Naive thymus-derived CD8-positive, alpha-beta T cell (primary cell): ENCODE data around the gene BTN2A1. TPM values are rescaled to one million over a fixed set of nuclear protein-coding genes. Genes with fewer than 3 reads are reported as not detected.
"Not testable (repeated sequence)": the region's sequence is repeated elsewhere in the genome, so short reads cannot be mapped to it uniquely, and the experiment has no call there.

Source experiments
- ATAC-seq, 2 donors: fragments of 150-1000 bp; cut with Tn5 transposase in 1 of 2; sonication (Bioruptor Pico), chemical (Tn5 transposase) in 1 of 2; 1 replicate in 1 of 2; 2 replicates in 1 of 2; pipeline ENCODE4 v1.10.0; 2021; ENCODE audit warnings: mild to moderate bottlenecking in 2 of 2, moderate library complexity in 2 of 2
- POLR2A ChIA-PET: fragments of 350-600 bp; sonication (Branson Sonifier 250); formaldehyde crosslinking; loops from one replicate; lab custom pipeline; 2021; ENCODE audit warnings: antibody characterized with exemption; lab: Charles Lee
- DNase-seq, 10 donors: peaks; one replicate each; pipeline versions ENCODE4 v3.0.0 to v3.0.0-alpha.2; 2020 to 2022
- H3K27ac Mint-ChIP-seq, 10 donors: one replicate each; pipeline ENCODE4 v1.8.0; 2020 to 2022; ENCODE audit warnings: mild to moderate bottlenecking in 10 of 10, mixed read lengths in 10 of 10, moderate library complexity in 4 of 10, inconsistent platforms in 1 of 10
- H3K27me3 Mint-ChIP-seq, 5 donors: one replicate each; pipeline ENCODE4 v1.8.0; 2021 to 2022; ENCODE audit warnings: mixed read lengths in 5 of 5
- H3K36me3 Mint-ChIP-seq, 3 donors: one replicate each; pipeline ENCODE4 v1.8.0; 2020 to 2022; ENCODE audit warnings: mixed read lengths in 3 of 3, mild to moderate bottlenecking in 2 of 3, inconsistent platforms in 1 of 3
- H3K4me1 Mint-ChIP-seq, 4 donors: one replicate each; pipeline ENCODE4 v1.8.0; 2021 to 2022; ENCODE audit warnings: mixed read lengths in 4 of 4
- H3K4me3 Mint-ChIP-seq, 10 donors: one replicate each; pipeline ENCODE4 v1.8.0; 2020 to 2022; ENCODE audit warnings: mild to moderate bottlenecking in 10 of 10, mixed read lengths in 10 of 10, moderate library complexity in 6 of 10, inconsistent platforms in 1 of 10
- H3K9me3 Mint-ChIP-seq, 9 donors: one replicate each; pipeline ENCODE4 v1.8.0; 2020 to 2022; ENCODE audit warnings: mixed read lengths in 9 of 9, mild to moderate bottlenecking in 3 of 9, inconsistent platforms in 1 of 9, moderate library complexity in 1 of 9
- polyA plus RNA-seq, 3 donors: library from polyadenylated mRNA; unstranded; fragments of 300-500 nt; fragmentation: Illumina TruSeq; gene quantifications; one replicate each; pipeline ENCODE4 v1.2.3, GENCODE V29; 2021
- total RNA-seq, 8 experiments: library from RNA in 2 of 8; stranded (reverse) in 2 of 8; gene quantifications; one replicate each; pipeline ENCODE4 v1.2.3 and lab custom pipeline; 2021 to 2026

Gene BTN2A1
- total and polyA plus RNA-seq, 5 experiments from 2014 or later, result 9.6 to 63.6 (median 13.7) TPM

- H3K4me3 Mint-ChIP-seq, result no peak overlapping the region
- peaks cover 5 to 11% (median 10%) of the 10 kb centered on the region in 4 donors for H3K4me1 Mint-ChIP-seq
- DNase-seq (peak in 5 of 10 donors; percentile 25 to 70 (median 40)), ATAC-seq (peak; percentile 42 to 57)
- peaks cover 0 to 27% (median 3%) of the 10 kb centered on the region in 9 donors for H3K9me3 Mint-ChIP-seq
- H3K36me3 Mint-ChIP-seq, result peaks cover 2 to 15% (median 13%) of the 10 kb centered on the region in 3 donors
- no peaks in the 10 kb centered on the region for H3K27me3 Mint-ChIP-seq
- POLR2A ChIA-PET, result interaction anchor here (0.8 to 1.6 kb wide), 5 partner anchors 16 to 246 kb away, joined by 3 to 8 read pairs (median 3); partner anchors contain the start of gene HMGN4
- no peak overlapping the region for H3K27ac Mint-ChIP-seq
Observed at GRCh38 chr6:26420688-26421171, 37.0 kb upstream of the BTN2A1 start.

GRCh38 chr6:26421259-26422144 is 36.3 kb upstream of the BTN2A1 start:
- H3K4me1 Mint-ChIP-seq, result peaks cover 5 to 11% (median 9%) of the 10 kb centered on the region in 4 donors
- H3K27ac Mint-ChIP-seq, result peak overlapping the region in 1 of 10 donors; percentile 78
- POLR2A ChIA-PET, result interaction anchor here (0.8 to 1.5 kb wide), 4 partner anchors 17 to 247 kb away, joined by 3 to 8 read pairs (median 3); partner anchors contain the start of gene BTN3A3
- ATAC-seq (peak; percentile 95 to 97), DNase-seq (peak; percentile 18 to 72 (median 50))
- peaks cover 2 to 15% (median 6%) of the 10 kb centered on the region in 3 donors for H3K36me3 Mint-ChIP-seq
- no peak overlapping the region for H3K4me3 Mint-ChIP-seq
- no peaks in the 10 kb centered on the region for H3K27me3 Mint-ChIP-seq
- H3K9me3 Mint-ChIP-seq, result peaks cover 0 to 19% (median 3%) of the 10 kb centered on the region in 9 donors

GRCh38 chr6:26422329-26422728 is 35.4 kb upstream of the BTN2A1 start:
- Mint-ChIP-seq H3K9me3 (peaks cover 0 to 13% (median 0%) of the 10 kb centered on the region in 9 donors), H3K27ac (peak overlapping the region in 1 of 10 donors; percentile 50), H3K4me3 (peak overlapping the region in 4 of 10 donors; percentile 32 to 50 (median 40)), H3K36me3 (peaks cover under 1 to 10% (median 2%) of the 10 kb centered on the region in 3 donors), H3K4me1 (peaks cover 5 to 11% (median 9%) of the 10 kb centered on the region in 4 donors), H3K27me3 (no peaks in the 10 kb centered on the region)
- ATAC-seq, result no peak
- DNase-seq, result no peak
- POLR2A ChIA-PET, result interaction anchor here (0.8 kb wide), 1 partner anchor 18 kb away, joined by 3 read pairs; the partner anchor contains the start of gene BTN3A3

GRCh38 chr6:26426691-26427450 is 30.9 kb upstream of the BTN2A1 start:
- Mint-ChIP-seq H3K4me1 (peaks cover 5 to 11% (median 9%) of the 10 kb centered on the region in 4 donors), H3K9me3 (peaks cover 0 to 2% (median 0%) of the 10 kb centered on the region in 9 donors), H3K27me3 (no peaks in the 10 kb centered on the region), H3K36me3 (peaks cover 0 to 5% (median 4%) of the 10 kb centered on the region in 3 donors), H3K4me3 (no peak overlapping the region), H3K27ac (no peak overlapping the region)
- ATAC-seq (no peak), DNase-seq (no peak)
- POLR2A ChIA-PET, result interaction anchor here (0.7 to 1.2 kb wide), 3 partner anchors 18 to 984 kb away, joined by 3 read pairs; no protein-coding TSS in a partner anchor

- DNase-seq (no peak), ATAC-seq (no peak)
- no peak overlapping the region for H3K27ac Mint-ChIP-seq
- no peak overlapping the region for H3K4me3 Mint-ChIP-seq
- POLR2A ChIA-PET, result interaction anchor here (0.5 kb wide), 1 partner anchor 69 kb away, joined by 5 read pairs; no protein-coding TSS in a partner anchor
- H3K36me3 Mint-ChIP-seq, result peaks cover 0 to 5% (median 4%) of the 10 kb centered on the region in 3 donors
- peaks cover 5 to 11% (median 7%) of the 10 kb centered on the region in 4 donors for H3K4me1 Mint-ChIP-seq
- H3K27me3 Mint-ChIP-seq, result no peaks in the 10 kb centered on the region
- H3K9me3 Mint-ChIP-seq, result peaks cover 0 to 2% (median 0%) of the 10 kb centered on the region in 9 donors
Observed at GRCh38 chr6:26427451-26427809, 30.3 kb upstream of the BTN2A1 start.

GRCh38 chr6:26428206-26428605 is 29.5 kb upstream of the BTN2A1 start:
- Mint-ChIP-seq H3K27me3 (no peaks in the 10 kb centered on the region), H3K4me3 (no peak overlapping the region), H3K4me1 (peaks cover 0 to 11% (median 4%) of the 10 kb centered on the region in 4 donors), H3K36me3 (peaks cover 0 to 5% (median 4%) of the 10 kb centered on the region in 3 donors), H3K27ac (no peak overlapping the region), H3K9me3 (peaks cover 0 to 7% (median 0%) of the 10 kb centered on the region in 9 donors)
- ATAC-seq (no peak), DNase-seq (no peak)
- POLR2A ChIA-PET, result interaction anchor here (0.6 kb wide), 1 partner anchor 22 kb away, joined by 3 read pairs; no protein-coding TSS in a partner anchor

GRCh38 chr6:26430787-26431186 is 27.0 kb upstream of the BTN2A1 start:
- Mint-ChIP-seq H3K27ac (no peak overlapping the region), H3K27me3 (no peaks in the 10 kb centered on the region), H3K36me3 (peaks cover 9 to 20% (median 15%) of the 10 kb centered on the region in 3 donors), H3K4me3 (no peak overlapping the region), H3K4me1 (peaks cover 0 to 8% (median 0%) of the 10 kb centered on the region in 4 donors), H3K9me3 (peaks cover 0 to 23% (median 12%) of the 10 kb centered on the region in 9 donors)
- POLR2A ChIA-PET, result interaction anchor here (1.2 kb wide), 1 partner anchor 107 kb away, joined by 4 read pairs; the partner anchor contains the start of gene HMGN4
- no peak for ATAC-seq
- DNase-seq, result no peak

- ATAC-seq, result no peak
- peaks cover 0 to 25% (median 12%) of the 10 kb centered on the region in 9 donors for H3K9me3 Mint-ChIP-seq
- POLR2A ChIA-PET, result interaction anchor here (1.2 kb wide), 1 partner anchor 106 kb away, joined by 4 read pairs; the partner anchor contains the start of gene HMGN4
- peaks cover 0 to 8% (median 0%) of the 10 kb centered on the region in 4 donors for H3K4me1 Mint-ChIP-seq
- H3K27ac Mint-ChIP-seq, result peak overlapping the region in 1 of 10 donors; percentile 73
- H3K27me3 Mint-ChIP-seq, result no peaks in the 10 kb centered on the region
- H3K36me3 Mint-ChIP-seq, result peaks cover 6 to 18% (median 15%) of the 10 kb centered on the region in 3 donors
- H3K4me3 Mint-ChIP-seq, result no peak overlapping the region
- no peak for DNase-seq
Observed at GRCh38 chr6:26431258-26432172, 26.2 kb upstream of the BTN2A1 start.

GRCh38 chr6:26432627-26433201 is 25.0 kb upstream of the BTN2A1 start:
- ATAC-seq (no peak), DNase-seq (no peak)
- Mint-ChIP-seq H3K4me3 (no peak overlapping the region), H3K27ac (no peak overlapping the region), H3K4me1 (peaks cover 0 to 8% (median under 1%) of the 10 kb centered on the region in 4 donors), H3K27me3 (no peaks in the 10 kb centered on the region), H3K9me3 (peaks cover 0 to 25% (median 12%) of the 10 kb centered on the region in 9 donors), H3K36me3 (peaks cover 6 to 18% (median 15%) of the 10 kb centered on the region in 3 donors)
- POLR2A ChIA-PET, result no interaction called here

GRCh38 chr6:26433680-26434079 is 24.1 kb upstream of the BTN2A1 start:
- DNase-seq, H3K27me3 Mint-ChIP-seq, ATAC-seq, H3K4me3 Mint-ChIP-seq, POLR2A ChIA-PET, H3K27ac Mint-ChIP-seq, H3K4me1 Mint-ChIP-seq: not testable (repeated sequence)
- H3K36me3 Mint-ChIP-seq, result peaks cover 4 to 17% (median 15%) of the 10 kb centered on the region in 3 donors
- peaks cover 0 to 25% (median 12%) of the 10 kb centered on the region in 9 donors for H3K9me3 Mint-ChIP-seq
